NCI-H1105 (cell line): ENCODE data around the gene CNNM4.

Source experiments
- DNase-seq: peaks from one replicate; lab custom pipeline; 2025; lab: John Stamatoyannopoulos, UW

The CNNM4 gene

GRCh38 chr2:96759548-96759947, 1.2 kb upstream of the CNNM4 start:
- no peak for DNase-seq

GRCh38 chr2:96760986-96761832, 507 bp downstream of the CNNM4 start:
- DNase-seq, result no peak

DNA sequence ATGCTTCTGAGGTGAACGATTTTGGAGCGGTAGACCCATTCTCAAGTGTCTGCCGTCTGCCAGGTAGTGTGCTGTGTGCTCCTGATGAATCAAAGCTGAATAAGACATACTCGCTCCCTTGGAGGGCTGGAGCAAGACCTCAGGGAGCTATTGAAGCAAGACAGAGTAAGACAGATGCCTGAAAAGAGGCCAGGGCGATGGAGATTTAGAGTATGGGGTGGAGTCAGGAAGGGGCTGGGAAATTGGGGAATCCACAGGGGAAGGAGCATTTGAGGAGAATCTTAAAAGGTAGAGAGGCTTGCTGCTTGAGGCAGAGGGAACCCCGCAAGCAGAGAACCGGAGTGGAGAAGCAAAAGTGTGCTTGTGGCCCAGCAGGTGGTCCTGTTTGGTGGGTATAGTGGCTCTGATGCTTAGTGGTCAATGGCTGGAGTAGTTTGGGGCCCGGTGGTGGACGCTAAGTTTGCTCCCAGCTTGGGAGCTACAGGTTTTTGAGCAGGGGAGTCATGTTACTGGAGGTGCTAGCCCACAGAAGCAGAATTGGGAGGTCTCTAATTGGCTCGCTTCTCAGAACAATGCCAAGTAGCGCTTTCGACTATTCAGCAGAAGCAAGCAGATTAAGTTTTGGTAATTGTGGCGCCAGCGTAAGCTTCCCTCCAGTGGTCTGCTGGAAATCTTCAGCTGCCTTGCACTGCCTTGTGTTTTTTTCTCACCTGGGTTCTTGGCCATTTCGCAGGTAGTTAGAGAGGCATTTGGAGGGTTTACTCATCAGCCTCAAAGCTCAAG, 2.0 kb downstream of the CNNM4 start:
- DNase-seq, result peak; percentile 31

GRCh38 chr2:96763511-96764252, 3.0 kb downstream of the CNNM4 start:
- DNase-seq, result peak; percentile 26

DNA sequence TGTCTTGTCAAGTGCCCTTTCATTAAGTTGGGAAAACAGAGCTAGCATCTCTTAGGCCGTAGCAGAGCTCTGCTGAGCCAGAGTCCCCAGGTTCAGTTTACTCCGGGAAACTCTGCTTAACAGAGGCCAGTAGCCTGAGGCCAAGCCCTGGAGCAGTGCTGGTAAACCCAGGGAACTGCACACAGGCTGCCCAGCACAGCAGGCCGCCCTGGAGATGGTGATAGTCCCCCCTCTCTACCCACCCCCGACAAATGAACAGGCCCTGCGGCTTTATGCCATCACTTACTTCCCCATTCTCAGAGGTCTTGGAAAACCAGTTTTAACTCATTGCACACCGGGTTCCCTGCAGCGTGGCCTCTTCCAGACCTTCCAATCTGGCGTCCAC, 3.5 kb downstream of the CNNM4 start:
- DNase-seq, result no peak

- DNase-seq, result no peak
These were observed 6.6 kb downstream of the CNNM4 start for GRCh38 chr2:96767135-96767871.

- no peak for DNase-seq
These were observed 7.4 kb downstream of the CNNM4 start for GRCh38 chr2:96768083-96768561.

DNA sequence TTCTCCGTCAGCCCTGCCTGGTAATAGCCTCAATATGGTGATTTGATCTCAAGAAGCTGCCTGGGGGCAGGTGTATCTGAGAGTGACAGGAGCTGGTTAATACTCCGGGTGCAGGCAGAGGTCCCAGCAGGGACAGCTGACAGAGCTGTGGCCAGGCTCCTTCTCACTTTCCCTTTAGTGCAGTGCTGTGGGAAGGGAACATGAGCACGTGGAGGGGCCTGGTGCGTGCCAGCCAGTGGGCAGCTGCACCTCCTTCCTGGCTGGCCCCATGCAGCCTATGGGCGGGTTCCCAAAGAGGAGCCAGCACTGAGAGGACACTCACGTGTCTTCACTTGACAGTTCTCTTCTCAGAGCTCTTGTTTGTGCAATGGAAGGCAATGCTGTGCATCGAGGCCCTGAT, 9.1 kb downstream of the CNNM4 start:
- no peak for DNase-seq

- no peak for DNase-seq
These were observed 9.9 kb downstream of the CNNM4 start for GRCh38 chr2:96770442-96771202.

- DNase-seq, result no peak
These were observed 11.3 kb downstream of the CNNM4 start for GRCh38 chr2:96771796-96772618.

DNA sequence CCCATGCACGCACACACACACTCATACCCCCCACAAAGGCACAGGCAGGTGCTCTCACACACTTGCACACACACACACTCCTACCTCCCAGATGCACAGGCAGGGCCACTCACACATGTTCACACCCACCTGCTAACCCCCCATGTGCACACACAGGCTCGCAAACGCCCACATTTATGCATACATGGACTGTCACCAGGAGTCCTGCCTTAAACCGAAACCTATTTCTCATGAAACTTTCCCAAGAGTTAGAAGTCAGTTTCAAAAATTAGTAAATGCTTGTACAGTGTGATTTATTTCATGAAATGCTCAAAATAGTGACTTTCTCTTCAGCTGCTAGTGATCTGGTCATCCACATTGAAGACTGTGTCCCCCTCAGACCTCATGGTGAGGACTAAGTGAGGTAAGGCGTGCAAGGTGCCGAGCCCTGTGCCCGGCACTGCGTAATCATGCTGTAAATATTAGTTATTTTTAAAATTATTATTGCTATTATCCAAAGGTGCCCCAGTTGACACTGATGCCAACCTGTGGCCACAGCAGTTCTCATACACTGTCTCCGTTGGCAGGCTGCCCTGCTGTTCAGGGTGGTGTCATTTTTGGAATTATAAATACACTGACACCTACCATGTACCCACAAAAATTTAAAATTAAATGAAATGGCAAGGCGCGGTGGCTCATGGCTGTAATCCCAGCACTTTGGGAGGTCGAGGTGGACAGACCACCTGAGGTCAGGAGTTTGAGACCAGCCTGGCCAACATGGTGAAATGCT, 12.4 kb downstream of the CNNM4 start:
- DNase-seq, result no peak

- DNase-seq, result peak; percentile 59
These were observed 13.2 kb downstream of the CNNM4 start for GRCh38 chr2:96773922-96774321.

- DNase-seq, result no peak
These were observed 14.5 kb downstream of the CNNM4 start for GRCh38 chr2:96775160-96775559.

GRCh38 chr2:96783388-96783787, 22.7 kb downstream of the CNNM4 start:
- no peak for DNase-seq

DNA sequence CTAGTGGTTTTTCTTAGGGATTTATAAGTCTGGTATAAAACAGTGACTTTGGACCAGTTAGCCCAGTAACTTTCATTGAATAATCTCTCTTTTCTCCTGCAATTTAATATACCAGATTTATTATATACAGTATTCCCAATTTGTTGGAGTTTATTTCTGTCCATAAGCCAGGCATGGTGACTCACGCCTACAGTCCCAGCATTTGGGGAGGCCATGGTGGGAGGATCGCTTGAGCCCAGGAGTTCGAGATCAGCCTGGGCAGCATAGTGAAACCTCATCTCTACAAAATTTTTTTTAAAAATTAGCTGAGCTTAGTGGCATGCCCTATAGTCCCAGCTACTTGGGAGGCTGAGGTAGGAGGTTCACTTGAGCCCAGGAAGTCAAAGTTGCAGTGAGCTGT, 26.7 kb downstream of the CNNM4 start:
- DNase-seq, result no peak

DNA sequence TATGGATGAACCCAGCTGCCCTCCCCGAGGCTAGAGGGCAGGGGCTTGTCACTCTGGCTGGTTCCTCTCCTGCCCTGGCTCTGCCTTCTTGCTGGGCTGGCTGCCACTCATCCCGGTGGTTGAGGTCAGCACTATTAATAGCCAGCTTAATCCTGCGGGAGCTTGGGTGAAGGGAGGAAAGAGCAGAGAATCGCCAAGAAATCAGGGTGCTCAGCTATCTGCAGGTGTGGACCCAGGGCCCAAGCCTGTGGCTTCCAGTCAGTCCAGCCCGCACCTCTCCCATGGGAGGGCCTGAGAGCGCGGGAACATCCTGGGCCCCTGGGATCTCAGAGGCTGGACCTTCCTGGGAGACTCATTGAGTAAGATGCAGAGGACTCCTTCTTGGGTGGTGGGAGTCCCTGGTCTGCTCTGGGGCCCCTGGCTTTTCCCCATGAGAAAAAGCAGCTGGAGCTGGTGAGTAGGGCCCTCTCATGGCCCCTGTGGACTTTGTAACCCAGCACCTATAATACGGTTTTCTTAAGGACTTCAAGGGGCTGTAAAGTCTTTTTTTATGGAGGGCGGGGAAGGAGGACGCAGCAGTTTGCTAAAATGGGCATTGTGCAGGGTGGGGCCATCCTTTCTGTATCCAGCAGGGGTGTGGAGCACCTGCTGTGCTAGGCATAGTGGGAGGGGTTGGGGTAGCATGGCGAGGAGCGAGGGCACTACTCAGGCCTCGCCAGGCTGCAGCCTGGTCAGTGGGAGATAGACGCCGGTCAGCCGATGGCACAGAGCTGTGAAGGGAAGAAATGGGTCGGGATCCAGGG, 27.9 kb downstream of the CNNM4 start:
- no peak for DNase-seq

GRCh38 chr2:96789245-96789617, 28.5 kb downstream of the CNNM4 start:
- no peak for DNase-seq
